Head of caudate nucleus (tissue), 42 donors: ENCODE results near the gene CRLF2.
"Not testable (repeated sequence)": the region's sequence is repeated elsewhere in the genome, so short reads cannot be mapped to it uniquely, and the experiment has no call there.

ENCODE experiments used
- DNase-seq, 42 donors: peaks; one replicate each; pipeline versions ENCODE4 v3.0.0 to v3.0.0-alpha.2; 2020 to 2021; ENCODE audit warnings: mixed read lengths in 7 of 42
- intact Hi-C: fragments of 100-400 bp; cut with DNase I; formaldehyde crosslinking; loops from one replicate; pipeline ENCODE4 v1.15.0; 2022

The CRLF2 gene

GRCh38 chrX:1174609-1175545 lies 37.6 kb downstream of the CRLF2 start:
- peak in 1 of 42 donors; percentile 2 for DNase-seq

GRCh38 chrX:1173435-1173834 lies 39.0 kb downstream of the CRLF2 start:
- intact Hi-C loops: not testable (repeated sequence)
- peak in 1 of 42 donors; percentile 14 for DNase-seq

More at GRCh38 chrX:1174609-1175545, 37.6 kb downstream of the CRLF2 start:
- intact Hi-C loops: not testable (repeated sequence)

GRCh38 chrX:1172496-1172895 lies 40.0 kb downstream of the CRLF2 start:
- DNase-seq: peak in 1 of 42 donors; percentile 13
- intact Hi-C loops: no loop called here

- intact Hi-C loops: not testable (repeated sequence)
- peak in 1 of 42 donors; percentile 14 for DNase-seq
Measured at GRCh38 chrX:1171915-1172314, 40.5 kb downstream of the CRLF2 start.

GRCh38 chrX:1170243-1170642 lies 42.2 kb downstream of the CRLF2 start:
- intact Hi-C loops: no loop called here

GRCh38 chrX:1169189-1169588 lies 43.3 kb downstream of the CRLF2 start:
- DNase-seq: peak in 1 of 42 donors; percentile 2
- intact Hi-C loops: no loop called here

More at GRCh38 chrX:1170243-1170642, 42.2 kb downstream of the CRLF2 start:
- peak in 1 of 42 donors; percentile 7 for DNase-seq

- no peak for DNase-seq
- intact Hi-C loops: no loop called here
Measured at GRCh38 chrX:1167918-1168481, 44.4 kb downstream of the CRLF2 start.

GRCh38 chrX:1167466-1167865 lies 45.0 kb downstream of the CRLF2 start:
- DNase-seq: no peak

GRCh38 chrX:1165535-1166196 lies 46.8 kb downstream of the CRLF2 start:
- DNase-seq: no peak
- intact Hi-C loops: no loop called here

More at GRCh38 chrX:1167466-1167865, 45.0 kb downstream of the CRLF2 start:
- intact Hi-C loops: no loop called here

GRCh38 chrX:1164322-1165288 lies 47.8 kb downstream of the CRLF2 start:
- intact Hi-C loops: no loop called here
- DNase-seq: peak in 1 of 42 donors; percentile 7

- no peak for DNase-seq
- intact Hi-C loops: no loop called here
Measured at GRCh38 chrX:1163231-1163630, 49.2 kb downstream of the CRLF2 start.

- DNase-seq: no peak
- intact Hi-C loops: no loop called here
Measured at GRCh38 chrX:1162119-1162916, 50.1 kb downstream of the CRLF2 start.

- intact Hi-C loops: no loop called here
- no peak for DNase-seq
Measured at GRCh38 chrX:1159548-1159947, 52.9 kb downstream of the CRLF2 start.

GRCh38 chrX:1156681-1157455 lies 55.6 kb downstream of the CRLF2 start:
- intact Hi-C loops: not testable (repeated sequence)
- DNase-seq: peak in 2 of 42 donors; percentile 32 to 33

- intact Hi-C loops: no loop called here
- DNase-seq: peak in 1 of 42 donors; percentile 13
Measured at GRCh38 chrX:1153940-1154339, 58.5 kb downstream of the CRLF2 start.

- peak in 2 of 42 donors; percentile 28 to 30 for DNase-seq
- intact Hi-C loops: no loop called here
Measured at GRCh38 chrX:1152090-1152489, 60.4 kb downstream of the CRLF2 start.
